OCI-LY7 (cell line): ENCODE data around the gene KCNAB2. TPM values are rescaled to one million over a fixed set of nuclear protein-coding genes. Genes with fewer than 3 reads are reported as not detected.

Source experiments
- BruUV-seq: library from RNA; stranded (reverse); fragments of 400-500 nt; replicated peaks from 2 replicates; lab custom pipeline; 2021; lab: Mats Ljungman, UMichigan
- CTCF ChIA-PET: fragments of 300-600 bp; sonication (Branson Sonifier 250); formaldehyde crosslinking; loops from one replicate; lab custom pipeline; 2022; ENCODE audit warnings: antibody characterized with exemption; ENCODE audit not compliant: unreplicated experiment; lab: Charles Lee
- POLR2A ChIA-PET: fragments of 300-600 bp; sonication (Branson Sonifier 250); formaldehyde crosslinking; loops from one replicate; lab custom pipeline; 2022; ENCODE audit warnings: antibody characterized with exemption; lab: Charles Lee
- DNase-seq: peaks from one replicate; pipeline ENCODE4 v3.0.0-alpha.2; 2015; ENCODE audit warnings: low spot score
- H2AFZ ChIP-seq: fragments of 200-600 bp; sonication (generic), shearing (Covaris generic); 2 replicates; pipeline ENCODE4 v1.6.1; 2014; ENCODE audit warnings: mild to moderate bottlenecking, antibody characterized with exemption, low read length, moderate library complexity
- H3K27ac ChIP-seq: fragments of 200-600 bp; sonication (generic); 2 replicates; pipeline ENCODE4 v1.5.1; 2014; ENCODE audit warnings: mixed run types, low read depth, mild to moderate bottlenecking, moderate library complexity, low read length, inconsistent platforms; ENCODE audit not compliant: poor library complexity, severe bottlenecking
- H3K36me3 ChIP-seq: fragments of 200-600 bp; sonication (generic); 2 replicates; pipeline ENCODE4 v1.6.1; 2014; ENCODE audit warnings: mild to moderate bottlenecking, antibody characterized with exemption, low read length, moderate library complexity, mixed read lengths; ENCODE audit not compliant: insufficient read depth
- H3K4me1 ChIP-seq: fragments of 200-600 bp; sonication (generic); 2 replicates; pipeline ENCODE4 v1.5.1; 2014; ENCODE audit warnings: mild to moderate bottlenecking, low read length; ENCODE audit not compliant: insufficient read depth, poor library complexity, severe bottlenecking
- H3K4me2 ChIP-seq: fragments of 200-600 bp; sonication (generic); 2 replicates; pipeline ENCODE4 v1.6.1; 2014; ENCODE audit warnings: mild to moderate bottlenecking, low read length
- H3K4me3 ChIP-seq: fragments of 200-600 bp; sonication (generic); 2 replicates; pipeline ENCODE4 v1.5.1; 2014; ENCODE audit warnings: mild to moderate bottlenecking, low read depth, low read length; ENCODE audit not compliant: poor library complexity, severe bottlenecking
- H3K79me2 ChIP-seq: fragments of 200-600 bp; sonication (generic); 2 replicates; pipeline ENCODE4 v1.6.1; 2016; ENCODE audit warnings: low read depth, mild to moderate bottlenecking, low read length, moderate library complexity, mixed read lengths; ENCODE audit not compliant: insufficient read depth
- H3K9me2 ChIP-seq: fragments of 200-600 bp; sonication (generic); 2 replicates; pipeline ENCODE4 v1.6.1; 2016; ENCODE audit warnings: mild to moderate bottlenecking, low read length, mixed read lengths; ENCODE audit not compliant: insufficient read depth
- H3K9me3 ChIP-seq: fragments of 200-600 bp; sonication (generic); 2 replicates; pipeline ENCODE4 v1.6.1; 2014; ENCODE audit warnings: mild to moderate bottlenecking, mixed run types, low read length, mixed read lengths
- H4K20me1 ChIP-seq: fragments of 200-600 bp; sonication (generic); 2 replicates; pipeline ENCODE4 v1.6.1; 2014; ENCODE audit warnings: mild to moderate bottlenecking, antibody characterized with exemption, low read length, moderate library complexity, mixed read lengths; ENCODE audit not compliant: insufficient read depth
- EZH2phosphoT487 ChIP-seq: fragments of 200-600 bp; sonication (generic); IDR thresholded peaks from 2 replicates; pipeline ENCODE4 v1.6.1; 2018; ENCODE audit warnings: low read depth, borderline replicate concordance, mild to moderate bottlenecking, mixed run types, antibody characterized with exemption, low read length, moderate library complexity, mixed read lengths
- intact Hi-C: fragments of 100-400 bp; cut with micrococcal nuclease; formaldehyde crosslinking; loops from one replicate; pipeline ENCODE4 v1.10.0; 2022; ENCODE audit not compliant: unreplicated experiment
- total RNA-seq, 2 experiments: library from RNA; depleted of rRNA in 1 of 2; stranded (reverse); fragments of >200 nt in 1 of 2; shearing (Covaris generic) in 1 of 2; gene quantifications; 2 replicates each; pipeline ENCODE4 v1.2.3, GENCODE V29; 2014 to 2022
- TF ChIP-seq, protein P1 (sequence below): fragments of 200-600 bp; sonication (generic); conservative IDR thresholded peaks from 2 replicates; pipeline ENCODE4 v1.5.1; 2014; ENCODE audit warnings: mild to moderate bottlenecking, antibody characterized with exemption, low read length, moderate library complexity, mixed read lengths

The KCNAB2 gene
- total RNA-seq, 2 experiments from 2014 or later = 46.7 to 133 TPM

DNA sequence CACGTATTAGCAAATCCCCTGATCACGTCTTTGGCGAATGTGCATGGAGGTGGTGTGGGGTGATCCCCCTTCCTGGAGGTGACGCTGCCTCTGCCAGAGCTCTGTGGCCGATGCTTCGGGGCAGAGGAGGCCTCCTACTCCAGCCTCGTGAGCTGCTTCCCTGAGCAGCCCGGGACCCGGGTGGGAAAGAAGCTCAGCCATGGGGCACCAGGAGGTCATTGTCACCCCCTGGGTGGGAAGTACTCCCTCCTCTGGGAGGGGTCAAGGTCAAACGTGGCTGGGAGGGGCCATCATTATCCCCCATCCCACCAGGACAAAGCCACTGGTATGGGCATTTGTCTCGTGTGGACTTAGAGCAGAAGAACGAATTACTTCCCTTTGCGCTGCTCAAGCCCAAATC is 40.7 kb downstream of the KCNAB2 start:
- Histone ChIP-seq H3K4me3 (no peak overlapping the region), H4K20me1 (no peaks in the 10 kb centered on the region), H3K9me3 (no peaks in the 10 kb centered on the region), H3K4me2 (no peak overlapping the region), H3K79me2 (no peaks in the 10 kb centered on the region), H3K27ac (no peak overlapping the region), H3K9me2 (no peaks in the 10 kb centered on the region), H2AFZ (no peak overlapping the region), H3K4me1 (no peaks in the 10 kb centered on the region), H3K36me3 (0 out of 2 replicates have a peak, but pooled peaks cover 7% of the 10 kb centered on the region)
- no TSS peak for BruUV-seq
- TF ChIP-seq, protein P1, sequence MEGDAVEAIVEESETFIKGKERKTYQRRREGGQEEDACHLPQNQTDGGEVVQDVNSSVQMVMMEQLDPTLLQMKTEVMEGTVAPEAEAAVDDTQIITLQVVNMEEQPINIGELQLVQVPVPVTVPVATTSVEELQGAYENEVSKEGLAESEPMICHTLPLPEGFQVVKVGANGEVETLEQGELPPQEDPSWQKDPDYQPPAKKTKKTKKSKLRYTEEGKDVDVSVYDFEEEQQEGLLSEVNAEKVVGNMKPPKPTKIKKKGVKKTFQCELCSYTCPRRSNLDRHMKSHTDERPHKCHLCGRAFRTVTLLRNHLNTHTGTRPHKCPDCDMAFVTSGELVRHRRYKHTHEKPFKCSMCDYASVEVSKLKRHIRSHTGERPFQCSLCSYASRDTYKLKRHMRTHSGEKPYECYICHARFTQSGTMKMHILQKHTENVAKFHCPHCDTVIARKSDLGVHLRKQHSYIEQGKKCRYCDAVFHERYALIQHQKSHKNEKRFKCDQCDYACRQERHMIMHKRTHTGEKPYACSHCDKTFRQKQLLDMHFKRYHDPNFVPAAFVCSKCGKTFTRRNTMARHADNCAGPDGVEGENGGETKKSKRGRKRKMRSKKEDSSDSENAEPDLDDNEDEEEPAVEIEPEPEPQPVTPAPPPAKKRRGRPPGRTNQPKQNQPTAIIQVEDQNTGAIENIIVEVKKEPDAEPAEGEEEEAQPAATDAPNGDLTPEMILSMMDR = no peak
- no peak for TF ChIP-seq EZH2phosphoT487
- intact Hi-C loops = no loop called here
- ChIA-PET POLR2A (interaction anchor here (0.7 kb wide), 1 partner anchor 116 kb away, joined by 3 read pairs; no protein-coding TSS in a partner anchor), CTCF (no interaction called here)
- DNase-seq = no peak

- no peak for TF ChIP-seq EZH2phosphoT487
- TF ChIP-seq, protein P1 = no peak
- intact Hi-C loops = no loop called here
- H3K79me2 ChIP-seq = no peaks in the 10 kb centered on the region
- no peaks in the 10 kb centered on the region for H3K9me2 ChIP-seq
- H3K9me3 ChIP-seq = no peaks in the 10 kb centered on the region
- ChIA-PET CTCF (no interaction called here), POLR2A (interaction anchor here (0.7 kb wide), 1 partner anchor 115 kb away, joined by 3 read pairs; no protein-coding TSS in a partner anchor)
- H3K27ac ChIP-seq = no peak overlapping the region
- no peak overlapping the region for H3K4me2 ChIP-seq
- 0 out of 2 replicates have a peak, but pooled peaks cover 7% of the 10 kb centered on the region for H3K36me3 ChIP-seq
- no peak overlapping the region for H3K4me3 ChIP-seq
- H2AFZ ChIP-seq = no peak overlapping the region
- no peak for DNase-seq
- no peaks in the 10 kb centered on the region for H4K20me1 ChIP-seq
- H3K4me1 ChIP-seq = no peaks in the 10 kb centered on the region
- BruUV-seq = no TSS peak
Observed at GRCh38 chr1:6086762-6087376, 41.2 kb downstream of the KCNAB2 start.

- H3K4me1 ChIP-seq = no peaks in the 10 kb centered on the region
- H3K36me3 ChIP-seq = 0 out of 2 replicates have a peak, but pooled peaks cover 2% of the 10 kb centered on the region
- H3K79me2 ChIP-seq = no peaks in the 10 kb centered on the region
- no peak for DNase-seq
- H3K27ac ChIP-seq = no peak overlapping the region
- POLR2A ChIA-PET = no interaction called here
- H2AFZ ChIP-seq = no peak overlapping the region
- no TSS peak for BruUV-seq
- H3K4me2 ChIP-seq = no peak overlapping the region
- intact Hi-C loops = no loop called here
- TF ChIP-seq, protein P1 = no peak
- TF ChIP-seq EZH2phosphoT487 = no peak
- no peaks in the 10 kb centered on the region for H4K20me1 ChIP-seq
- H3K4me3 ChIP-seq = no peak overlapping the region
- H3K9me3 ChIP-seq = no peaks in the 10 kb centered on the region
- CTCF ChIA-PET = no interaction called here
- H3K9me2 ChIP-seq = no peaks in the 10 kb centered on the region
Observed at GRCh38 chr1:6087377-6087772, 41.7 kb downstream of the KCNAB2 start.
